Measurements from ENCODE around the gene GPER1.
"Not testable (repeated sequence)": the region's sequence is repeated elsewhere in the genome, so short reads cannot be mapped to it uniquely, and the experiment has no call there.

GPER1 gene

DNA sequence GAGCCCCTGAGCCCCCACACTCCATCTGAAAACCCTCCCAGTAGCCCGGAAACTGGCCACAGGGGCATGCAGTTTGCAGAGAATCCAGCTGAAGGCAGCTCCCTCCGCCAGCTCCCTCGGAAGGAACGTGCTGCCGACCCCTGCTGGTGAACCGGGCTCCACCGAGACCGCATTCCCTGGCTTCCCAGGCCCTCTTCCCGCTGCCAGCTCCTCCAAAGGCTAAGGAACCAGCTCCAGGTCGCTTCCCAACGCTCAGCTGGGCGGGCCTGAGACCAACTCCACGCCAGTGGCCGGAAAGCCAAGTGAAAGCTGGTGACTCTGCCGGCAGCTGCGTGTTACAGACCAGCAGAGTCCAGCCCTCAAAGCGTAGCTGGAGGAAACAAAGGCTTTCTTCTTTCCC, 35.8 kb downstream of the GPER1 start:
- peak; percentile 96 for DNase-seq

DNA sequence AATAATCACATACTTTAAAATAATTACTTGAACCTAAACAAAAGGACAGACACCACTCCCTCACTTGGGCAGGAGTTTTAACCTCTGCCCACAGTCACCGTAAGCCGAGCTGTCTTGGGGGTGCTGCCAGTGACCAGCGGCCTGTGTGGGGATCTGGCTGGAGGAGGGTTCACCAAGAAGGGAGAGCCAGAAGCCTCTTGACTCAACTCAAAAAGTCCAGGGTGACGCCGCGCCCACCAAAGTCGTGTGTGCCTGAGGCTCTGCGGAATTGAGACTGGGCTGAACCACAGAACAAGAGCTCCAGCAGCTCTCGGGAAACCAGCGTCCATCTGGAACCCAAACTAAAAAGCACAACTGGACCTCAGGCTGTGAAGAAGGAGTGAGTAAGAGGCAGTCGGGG, 36.3 kb downstream of the GPER1 start:
- no peak for DNase-seq

DNA sequence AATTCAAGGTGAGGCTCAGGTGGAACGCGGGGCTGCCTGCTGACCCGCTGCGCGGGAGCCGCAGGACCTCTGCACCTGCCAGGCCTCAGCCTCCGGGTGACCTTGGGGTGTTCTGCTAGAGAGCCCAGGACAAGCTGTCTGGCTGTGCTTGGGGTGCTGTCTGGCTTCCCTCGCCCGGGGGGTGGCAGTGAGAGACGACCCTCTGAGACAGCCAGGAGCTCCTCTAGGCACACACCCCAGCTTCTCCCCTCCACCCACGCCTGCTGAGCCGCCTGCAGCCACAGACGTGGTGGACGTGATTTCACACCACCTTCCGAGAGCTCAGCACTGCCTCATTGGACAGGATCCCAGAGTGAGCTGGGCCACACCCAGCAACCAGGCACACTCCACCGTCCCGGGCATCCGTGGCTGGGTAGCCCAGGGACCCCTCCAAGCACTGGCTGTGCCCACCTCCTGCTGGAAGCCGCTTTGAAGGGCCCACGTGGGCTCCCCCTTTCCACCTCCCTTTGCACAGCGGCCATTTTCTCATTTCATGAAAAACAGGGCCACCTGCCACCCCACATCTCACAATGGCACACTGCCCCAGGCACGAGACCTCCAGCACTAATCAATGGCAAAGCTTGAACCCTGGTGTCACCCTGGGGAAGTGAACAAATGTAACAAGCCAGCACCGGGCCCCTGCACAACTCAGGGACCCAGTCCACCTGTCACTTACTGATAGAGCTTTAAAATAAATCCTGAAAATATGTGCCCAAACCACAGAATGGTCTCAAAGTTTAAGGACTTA, 37.1 kb downstream of the GPER1 start:
- DNase-seq: no peak

DNA sequence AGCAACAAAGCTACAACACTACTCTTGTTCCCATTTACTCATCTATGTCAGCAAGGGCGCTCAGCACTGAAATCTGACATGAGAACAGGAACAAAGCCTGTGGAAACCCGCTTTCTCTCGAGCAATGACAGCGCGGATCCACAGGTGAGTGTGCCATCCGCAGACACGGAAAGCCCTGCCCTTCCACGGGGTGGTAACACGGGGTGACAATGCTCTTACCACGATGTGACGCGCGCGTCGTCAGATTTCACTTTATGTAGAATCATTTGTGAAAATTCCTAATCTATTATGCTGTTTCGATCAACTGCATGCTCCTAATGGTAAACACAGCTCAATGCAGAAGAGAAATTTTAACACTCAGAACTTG, 37.7 kb downstream of the GPER1 start:
- DNase-seq: no peak

- no peak for DNase-seq
These were observed 39.1 kb downstream of the GPER1 start for GRCh38 chr7:1127001-1127400.

DNA sequence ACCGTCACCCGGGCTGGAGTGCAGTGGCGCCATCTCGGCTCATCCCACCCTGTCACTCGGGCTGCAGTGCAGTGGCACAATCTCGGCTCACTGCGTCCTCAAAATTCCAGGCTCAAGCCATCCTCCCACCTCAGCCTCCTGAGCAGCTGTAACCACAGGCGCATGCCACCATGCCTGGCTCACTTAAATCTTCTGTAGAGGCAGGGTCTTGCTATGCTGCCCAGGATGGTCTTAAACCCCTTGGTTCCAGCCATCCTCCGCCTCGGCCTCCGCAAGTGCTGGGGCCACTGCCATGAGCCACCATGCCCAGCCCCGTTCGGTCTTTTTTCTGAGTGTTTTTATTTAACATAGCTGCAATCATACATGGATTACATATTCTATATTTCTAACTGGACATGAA, 41.5 kb downstream of the GPER1 start:
- DNase-seq: no peak

GRCh38 chr7:1130021-1130990, 42.4 kb downstream of the GPER1 start:
- no peak for DNase-seq

GRCh38 chr7:1131471-1132265, 43.8 kb downstream of the GPER1 start:
- no peak for DNase-seq

DNA sequence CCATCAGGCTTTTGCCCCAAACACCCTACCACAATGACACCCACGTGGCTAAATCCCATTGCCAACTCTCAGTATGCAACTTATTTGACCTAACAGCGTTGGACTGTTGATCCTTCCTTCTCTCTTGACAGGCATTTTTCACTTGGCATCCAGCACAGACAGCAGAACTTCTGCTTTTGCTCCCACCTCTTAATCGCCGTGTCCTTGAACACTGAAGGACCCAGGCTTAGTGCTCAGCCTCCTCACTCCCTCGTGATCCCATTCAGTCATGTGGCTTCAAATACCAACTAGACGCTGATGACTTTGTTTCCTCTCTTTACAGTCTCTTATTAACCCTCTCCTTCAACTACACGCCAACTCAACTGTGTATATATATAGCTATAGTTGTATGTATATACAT, 47.0 kb downstream of the GPER1 start:
- no peak for DNase-seq

GRCh38 chr7:1136841-1137516, 49.1 kb downstream of the GPER1 start:
- no peak for DNase-seq

DNA sequence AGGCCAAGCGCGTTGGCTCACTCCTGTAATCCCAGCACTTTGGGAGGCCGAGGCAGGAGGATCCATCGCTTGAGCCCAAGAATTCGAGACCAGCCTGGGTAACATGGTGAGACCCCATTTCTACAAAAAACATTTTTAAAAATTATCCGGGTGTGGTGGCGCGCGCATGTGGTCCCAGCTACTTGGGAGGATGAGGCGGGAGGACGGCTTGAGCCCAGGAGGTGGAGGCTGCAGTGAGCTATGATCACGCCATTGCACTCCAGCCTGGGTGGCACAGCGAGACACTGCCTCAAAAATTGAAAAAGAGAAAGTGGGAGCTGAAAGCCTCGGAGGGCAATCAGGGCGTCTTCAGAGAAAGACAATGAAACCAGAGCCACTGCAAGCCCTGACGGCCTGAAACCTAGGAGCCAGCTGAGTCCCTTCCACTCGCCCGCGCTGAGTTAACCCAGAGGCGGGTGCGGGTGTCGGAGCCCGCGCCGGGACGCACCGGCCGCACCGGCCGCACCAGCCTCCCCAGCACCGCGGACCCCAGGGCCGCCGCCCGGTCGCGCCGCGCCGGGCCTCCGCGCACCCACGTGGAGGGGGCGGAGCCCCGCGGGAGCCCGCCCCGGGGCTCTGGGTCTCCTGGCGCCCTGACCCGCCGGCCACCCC, 49.7 kb downstream of the GPER1 start:
- no peak for DNase-seq

DNA sequence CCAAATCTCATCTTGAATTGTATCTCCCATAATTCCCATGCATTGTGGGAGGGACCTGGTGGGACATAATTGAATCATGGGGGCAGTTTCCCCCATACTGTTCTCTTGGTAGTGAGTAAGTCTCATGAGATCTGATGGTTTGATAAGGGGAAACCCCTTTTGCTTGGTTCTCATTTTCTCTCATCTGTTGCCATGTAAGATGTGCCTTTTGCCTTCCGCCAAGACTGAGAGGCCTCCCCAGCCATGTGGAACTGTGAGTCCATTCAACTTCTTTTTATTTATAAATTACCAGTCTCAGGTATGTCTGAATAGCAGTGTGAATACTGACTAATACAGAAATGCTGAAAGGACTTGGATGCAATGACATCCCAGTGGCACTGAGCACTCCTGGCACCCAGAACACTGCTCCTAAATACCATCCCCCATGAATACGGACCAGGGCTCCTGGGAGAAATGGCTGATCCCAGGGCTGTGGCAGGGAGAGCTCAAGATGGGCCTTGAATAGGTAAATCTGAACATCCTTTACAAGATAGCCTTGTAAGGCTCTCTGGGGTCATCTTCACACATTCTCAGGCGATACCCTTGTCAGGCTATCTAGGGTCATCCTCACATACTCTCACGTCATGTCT, 52.7 kb downstream of the GPER1 start:
- DNase-seq: no peak

GRCh38 chr7:1141651-1142050, 53.7 kb downstream of the GPER1 start:
- DNase-seq: no peak

- DNase-seq: no peak
These were observed 54.2 kb downstream of the GPER1 start for GRCh38 chr7:1142051-1142635.

DNA sequence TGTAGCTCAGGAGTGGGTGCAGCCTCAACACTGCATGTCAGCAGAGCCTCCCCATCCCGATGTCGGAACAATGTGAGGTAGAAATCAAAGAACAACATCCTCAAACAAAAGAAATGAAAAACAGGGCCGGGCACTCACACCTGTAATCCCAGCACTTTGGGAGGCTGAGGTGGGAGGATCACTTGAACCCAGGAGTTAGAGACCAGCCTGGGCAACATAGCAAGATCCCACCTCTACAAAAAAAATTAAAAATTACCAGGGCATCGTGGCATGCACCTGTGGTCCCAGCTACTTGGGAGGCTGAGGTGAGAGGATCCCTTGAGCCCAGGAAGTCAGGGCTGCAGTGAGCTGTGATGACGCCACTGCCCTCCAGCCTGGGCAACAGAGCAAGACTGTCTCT, 55.1 kb downstream of the GPER1 start:
- not testable (repeated sequence) for DNase-seq
